HFFc6 (cell line): ENCODE results near the gene IFI27L2. TPM values are rescaled to one million over a fixed set of nuclear protein-coding genes. Genes with fewer than 3 reads are reported as not detected.
"Not testable (repeated sequence)": the region's sequence is repeated elsewhere in the genome, so short reads cannot be mapped to it uniquely, and the experiment has no call there.

Source experiments
- DNase-seq: peaks from one replicate; pipeline ENCODE4 v3.0.0-alpha.2; 2018
- H3K27ac Mint-ChIP-seq: 2 replicates; pipeline ENCODE4 v1.8.0; 2020; ENCODE audit warnings: mild to moderate bottlenecking, mixed read lengths
- H3K27me3 Mint-ChIP-seq: 2 replicates; pipeline ENCODE4 v1.8.0; 2021; ENCODE audit warnings: mild to moderate bottlenecking, moderate library complexity, mixed read lengths; ENCODE audit not compliant: insufficient read depth
- H3K36me3 Mint-ChIP-seq: 2 replicates; pipeline ENCODE4 v1.8.0; 2021; ENCODE audit warnings: low read depth, mixed read lengths
- H3K4me1 Mint-ChIP-seq: 2 replicates; pipeline ENCODE4 v1.8.0; 2020; ENCODE audit warnings: low read depth, mixed read lengths
- H3K4me3 Mint-ChIP-seq: 2 replicates; pipeline ENCODE4 v1.8.0; 2020; ENCODE audit warnings: mild to moderate bottlenecking, moderate library complexity, mixed read lengths
- H3K9me3 Mint-ChIP-seq: 2 replicates; pipeline ENCODE4 v1.8.0; 2020; ENCODE audit warnings: mild to moderate bottlenecking, mixed read lengths
- CTCF ChIP-seq: fragments of 200-600 bp; sonication (generic); IDR thresholded peaks from 2 replicates; pipeline ENCODE4 v1.5.0; 2021; ENCODE audit warnings: antibody characterized with exemption, mild to moderate bottlenecking
- total RNA-seq, 6 experiments: library from RNA; stranded (reverse); fragmentation: NEBNext Ultra II Directional; extraction: Animal tissue kit (Norgen Biotek cat#: 25700); gene quantifications; 2 replicates in 1 of 6; 3 replicates in 5 of 6; pipeline ENCODE4 v1.2.3, GENCODE V29; 2021

IFI27L2 gene
- total RNA-seq, 6 experiments from 2014 or later, result 150 to 180 (median 171) TPM

GRCh38 chr14:94161981-94162380 lies 32.6 kb upstream of the IFI27L2 start:
- Mint-ChIP-seq H3K27me3 (peaks cover 19% of the 10 kb centered on the region), H3K4me1 (no peaks in the 10 kb centered on the region), H3K36me3 (no peaks in the 10 kb centered on the region), H3K9me3 (no peaks in the 10 kb centered on the region), H3K27ac (no peak overlapping the region), H3K4me3 (no peak overlapping the region)
- no peak for TF ChIP-seq CTCF
- no peak for DNase-seq

GRCh38 chr14:94161058-94161457 lies 31.7 kb upstream of the IFI27L2 start:
- Mint-ChIP-seq H3K4me1 (no peaks in the 10 kb centered on the region), H3K27me3 (peaks cover 24% of the 10 kb centered on the region), H3K27ac (no peak overlapping the region), H3K4me3 (no peak overlapping the region), H3K36me3 (no peaks in the 10 kb centered on the region), H3K9me3 (no peaks in the 10 kb centered on the region)
- no peak for DNase-seq
- no peak for TF ChIP-seq CTCF

- H3K9me3 Mint-ChIP-seq, result no peaks in the 10 kb centered on the region
- no peaks in the 10 kb centered on the region for H3K4me1 Mint-ChIP-seq
- peaks cover 23% of the 10 kb centered on the region for H3K27me3 Mint-ChIP-seq
- no peaks in the 10 kb centered on the region for H3K36me3 Mint-ChIP-seq
- H3K4me3 Mint-ChIP-seq, result no peak overlapping the region
- no peak for DNase-seq
- H3K27ac Mint-ChIP-seq, result no peak overlapping the region
- TF ChIP-seq CTCF, result no peak
Observed at GRCh38 chr14:94158239-94158883, 29.0 kb upstream of the IFI27L2 start.

- no peak for TF ChIP-seq CTCF
- H3K36me3 Mint-ChIP-seq, result no peaks in the 10 kb centered on the region
- no peak overlapping the region for H3K27ac Mint-ChIP-seq
- peaks cover 30% of the 10 kb centered on the region for H3K27me3 Mint-ChIP-seq
- H3K9me3 Mint-ChIP-seq, result no peaks in the 10 kb centered on the region
- no peak overlapping the region for H3K4me3 Mint-ChIP-seq
- DNase-seq, result no peak
- no peaks in the 10 kb centered on the region for H3K4me1 Mint-ChIP-seq
Observed at GRCh38 chr14:94157197-94157596, 27.8 kb upstream of the IFI27L2 start.

- not testable (repeated sequence) for H3K4me3 Mint-ChIP-seq, H3K36me3 Mint-ChIP-seq, H3K4me1 Mint-ChIP-seq, H3K9me3 Mint-ChIP-seq, H3K27ac Mint-ChIP-seq, DNase-seq
- peaks cover 29% of the 10 kb centered on the region for H3K27me3 Mint-ChIP-seq
Observed at GRCh38 chr14:94156143-94156542, 26.7 kb upstream of the IFI27L2 start.

- no peaks in the 10 kb centered on the region for H3K9me3 Mint-ChIP-seq
- H3K36me3 Mint-ChIP-seq, result no peaks in the 10 kb centered on the region
- H3K4me1 Mint-ChIP-seq, result no peaks in the 10 kb centered on the region
- no peak for TF ChIP-seq CTCF
- no peak for DNase-seq
- no peak overlapping the region for H3K4me3 Mint-ChIP-seq
- H3K27ac Mint-ChIP-seq, result no peak overlapping the region
- H3K27me3 Mint-ChIP-seq, result peaks cover 31% of the 10 kb centered on the region
Observed at GRCh38 chr14:94153750-94154342, 24.4 kb upstream of the IFI27L2 start.
